ENCODE measurements around the gene PPP4R2. TPM values are rescaled to one million over a fixed set of nuclear protein-coding genes. Genes with fewer than 3 reads are reported as not detected.

PPP4R2 gene
- total and polyA plus RNA-seq, 2 of the 8 experiments (the other 6 are each of a cell fraction or from before 2014, with no cell fraction given), result 11.5 to 89.9 TPM

DNA sequence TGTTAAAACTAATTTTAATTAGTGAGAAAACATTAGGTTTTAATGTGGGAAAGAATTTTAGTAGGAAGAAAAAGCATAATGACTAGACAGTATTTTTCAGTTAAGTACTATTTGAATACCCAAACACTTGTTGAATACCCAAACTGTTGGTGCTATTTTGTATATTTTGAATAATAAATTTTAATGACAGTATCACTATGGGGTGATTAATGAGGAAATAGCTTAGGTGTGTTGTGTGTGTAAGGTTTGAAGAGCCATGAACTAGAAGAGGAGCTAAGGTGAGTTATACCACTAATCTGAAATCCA lies 60.2 kb downstream of the PPP4R2 start:
- no peak overlapping the region for H3K27ac ChIP-seq (ENCODE audit: low read depth, low read length)
- H4K91ac ChIP-seq (replicated peaks; ENCODE audit: insufficient read length, low read length), result no peak overlapping the region
- no peaks in the 10 kb centered on the region for H3K4me1 ChIP-seq (replicated peaks in 1 of 4; ENCODE audit: control insufficient read depth in 3 of 4, insufficient read depth in 4 of 4, low read length in 3 of 4)
- H3K23ac ChIP-seq (ENCODE audit: insufficient read length), result no peak overlapping the region
- H3K4ac ChIP-seq (replicated peaks; ENCODE audit: insufficient read length, low read depth, low read length), result no peak overlapping the region
- no peak overlapping the region for H3K18ac ChIP-seq (ENCODE audit: extremely low read depth, low read length)
- H3K14ac ChIP-seq (ENCODE audit: insufficient read length), result no peak overlapping the region
- no peak overlapping the region for H3K4me3 ChIP-seq (ENCODE audit: extremely low read depth in 1 of 4, insufficient read depth in 2 of 4, low read depth in 3 of 4, low read length in 4 of 4)
- no peak overlapping the region for H2BK5ac ChIP-seq (ENCODE audit: low read depth, low read length)
- no peaks in the 10 kb centered on the region for H3K9me3 ChIP-seq (ENCODE audit: insufficient read depth in 2 of 2, low read depth in 1 of 2, low read length in 1 of 2)
- H2AFZ ChIP-seq (ENCODE audit: low read length), result no peak overlapping the region
- H4K20me1 ChIP-seq (replicated peaks in 1 of 2; ENCODE audit: control insufficient read depth in 1 of 2, insufficient read depth in 2 of 2, low read length in 2 of 2), result peaks cover 2 to 5% of the 10 kb centered on the region in 2 experiments
- H3K9ac ChIP-seq (replicated peaks in 1 of 4; ENCODE audit: extremely low read depth in 1 of 4, low read depth in 3 of 4, low read length in 3 of 4), result no peak overlapping the region
- H3K79me1 ChIP-seq (ENCODE audit: low read depth, low read length), result 0 out of 2 replicates have a peak, but pooled peaks cover 2% of the 10 kb centered on the region
- H3K79me2 ChIP-seq (ENCODE audit: control insufficient read depth in 1 of 2, insufficient read depth in 2 of 2, low read length in 2 of 2), result peaks cover 0 to 24% of the 10 kb centered on the region in 2 experiments; a peak in 3 of 4 replicates
- FAIRE-seq, result no peak
- no peak overlapping the region for H2BK12ac ChIP-seq (ENCODE audit: low read depth, low read length)
- H2BK15ac ChIP-seq (ENCODE audit: low read length), result no peak overlapping the region
- H3K23me2 ChIP-seq (ENCODE audit: low read depth, low read length), result no peaks in the 10 kb centered on the region
- no peak overlapping the region for H2AK5ac ChIP-seq (ENCODE audit: low read depth, low read length)
- POLR2A ChIA-PET (ENCODE audit: partially characterized antibody), result interaction anchor here (1.1 to 1.5 kb wide), 4 partner anchors 10 to 169 kb away, joined by 3 to 6 read pairs (median 3); partner anchors contain the start of genes GXYLT2 and PPP4R2
- H3K4me2 ChIP-seq (ENCODE audit: insufficient read depth in 1 of 2, low read depth in 2 of 2, low read length in 2 of 2), result no peak overlapping the region
- H4K5ac ChIP-seq (ENCODE audit: insufficient read length, low read depth, low read length), result no peak overlapping the region
- CTCF ChIA-PET (ENCODE audit: partially characterized antibody), result interaction anchor here (0.5 to 6.2 kb wide), 23 partner anchors 10 to 592 kb away, joined by 3 to 41 read pairs (median 4); no protein-coding TSS in a partner anchor
- no peak overlapping the region for H4K8ac ChIP-seq (ENCODE audit: extremely low read depth, insufficient read depth, low read length)
- H2BK120ac ChIP-seq (replicated peaks; ENCODE audit: low read depth, low read length), result no peak overlapping the region
- no peak for DNase-seq (ENCODE audit: low read depth in 1 of 2, low spot score in 2 of 2)
- no peak overlapping the region for H3K56ac ChIP-seq (replicated peaks; ENCODE audit: insufficient read length, low read depth, low read length)
- peaks cover 0 to 11% (median 3%) of the 10 kb centered on the region in 4 experiments; a peak in 4 of 8 replicates for H3K36me3 ChIP-seq (ENCODE audit: control insufficient read depth in 2 of 4, insufficient read depth in 4 of 4, low read length in 3 of 4)
- no peaks in the 10 kb centered on the region for H3K27me3 ChIP-seq (replicated peaks in 1 of 4; ENCODE audit: control insufficient read depth in 3 of 4, extremely low read depth in 1 of 4, insufficient read depth in 3 of 4, low read length in 3 of 4)
- no peak overlapping the region for H2BK20ac ChIP-seq (ENCODE audit: low read length)
- TF ChIP-seq KDM4A (IDR thresholded peaks at IDR 0.05; ENCODE audit: low read depth, low read length, severe bottlenecking) (no peak), SIX5 (IDR thresholded peaks at IDR 0.05; ENCODE audit: low read depth, low read length) (no peak), YY1 (IDR thresholded peaks at IDR 0.05; ENCODE audit: low read depth, low read length) (no peak), EGR1 (IDR thresholded peaks at IDR 0.05; ENCODE audit: borderline replicate concordance, low read depth, low read length) (no peak), KDM1A (IDR thresholded peaks at IDR 0.05; ENCODE audit: borderline replicate concordance, low read length) (no peak), NRF1 (IDR thresholded peaks at IDR 0.05; ENCODE audit: low read depth, low read length) (no peak), CREB1 (IDR thresholded peaks at IDR 0.05) (no peak), ASH2L (IDR thresholded peaks at IDR 0.05; ENCODE audit: low read length) (no peak), RXRA (IDR thresholded peaks at IDR 0.05; ENCODE audit: insufficient read depth, low read depth, low read length) (no peak), CBX8 (IDR thresholded peaks at IDR 0.05; ENCODE audit: borderline replicate concordance, low read depth, low read length) (no peak), RAD21 (IDR thresholded peaks at IDR 0.05 in 1 of 2, conservative IDR thresholded peaks at IDR 0.05 in 1 of 2; ENCODE audit: low read depth in 2 of 2, low read length in 2 of 2) (no peak), EP300 (IDR thresholded peaks at IDR 0.05; ENCODE audit: borderline replicate concordance in 1 of 2, low read depth in 2 of 2, low read length in 2 of 2) (no peak)
- TF ChIP-seq, protein P1, sequence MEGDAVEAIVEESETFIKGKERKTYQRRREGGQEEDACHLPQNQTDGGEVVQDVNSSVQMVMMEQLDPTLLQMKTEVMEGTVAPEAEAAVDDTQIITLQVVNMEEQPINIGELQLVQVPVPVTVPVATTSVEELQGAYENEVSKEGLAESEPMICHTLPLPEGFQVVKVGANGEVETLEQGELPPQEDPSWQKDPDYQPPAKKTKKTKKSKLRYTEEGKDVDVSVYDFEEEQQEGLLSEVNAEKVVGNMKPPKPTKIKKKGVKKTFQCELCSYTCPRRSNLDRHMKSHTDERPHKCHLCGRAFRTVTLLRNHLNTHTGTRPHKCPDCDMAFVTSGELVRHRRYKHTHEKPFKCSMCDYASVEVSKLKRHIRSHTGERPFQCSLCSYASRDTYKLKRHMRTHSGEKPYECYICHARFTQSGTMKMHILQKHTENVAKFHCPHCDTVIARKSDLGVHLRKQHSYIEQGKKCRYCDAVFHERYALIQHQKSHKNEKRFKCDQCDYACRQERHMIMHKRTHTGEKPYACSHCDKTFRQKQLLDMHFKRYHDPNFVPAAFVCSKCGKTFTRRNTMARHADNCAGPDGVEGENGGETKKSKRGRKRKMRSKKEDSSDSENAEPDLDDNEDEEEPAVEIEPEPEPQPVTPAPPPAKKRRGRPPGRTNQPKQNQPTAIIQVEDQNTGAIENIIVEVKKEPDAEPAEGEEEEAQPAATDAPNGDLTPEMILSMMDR (IDR thresholded peaks at IDR 0.05; ENCODE audit: control extremely low read depth in 1 of 3, insufficient read depth in 1 of 3, low read depth in 1 of 3, low read length in 3 of 3), result no peak

Data from H1 (cell line).